ENCODE data around the gene SAMHD1.

DNA sequence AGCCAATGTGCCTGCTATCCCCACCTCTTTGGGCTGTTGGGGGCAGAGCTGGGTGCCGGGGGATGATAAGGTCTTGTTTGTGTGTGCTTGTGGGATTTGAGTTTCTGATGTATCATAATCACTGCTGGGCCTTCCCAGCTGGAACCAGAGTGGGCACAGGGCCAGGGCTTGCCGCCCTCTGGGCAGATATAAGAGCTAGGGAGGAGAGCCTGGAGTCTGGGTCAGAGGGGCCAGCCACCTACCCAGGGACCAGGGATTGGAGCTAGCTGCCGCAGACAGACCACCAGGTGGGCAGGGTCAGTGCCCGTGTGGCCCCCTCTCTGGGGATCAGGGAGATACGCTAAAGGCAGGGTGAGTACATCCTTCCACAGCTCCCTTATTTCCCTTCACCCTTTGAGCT is 78.7 kb downstream of the SAMHD1 start:
- TF ChIP-seq, protein P1, sequence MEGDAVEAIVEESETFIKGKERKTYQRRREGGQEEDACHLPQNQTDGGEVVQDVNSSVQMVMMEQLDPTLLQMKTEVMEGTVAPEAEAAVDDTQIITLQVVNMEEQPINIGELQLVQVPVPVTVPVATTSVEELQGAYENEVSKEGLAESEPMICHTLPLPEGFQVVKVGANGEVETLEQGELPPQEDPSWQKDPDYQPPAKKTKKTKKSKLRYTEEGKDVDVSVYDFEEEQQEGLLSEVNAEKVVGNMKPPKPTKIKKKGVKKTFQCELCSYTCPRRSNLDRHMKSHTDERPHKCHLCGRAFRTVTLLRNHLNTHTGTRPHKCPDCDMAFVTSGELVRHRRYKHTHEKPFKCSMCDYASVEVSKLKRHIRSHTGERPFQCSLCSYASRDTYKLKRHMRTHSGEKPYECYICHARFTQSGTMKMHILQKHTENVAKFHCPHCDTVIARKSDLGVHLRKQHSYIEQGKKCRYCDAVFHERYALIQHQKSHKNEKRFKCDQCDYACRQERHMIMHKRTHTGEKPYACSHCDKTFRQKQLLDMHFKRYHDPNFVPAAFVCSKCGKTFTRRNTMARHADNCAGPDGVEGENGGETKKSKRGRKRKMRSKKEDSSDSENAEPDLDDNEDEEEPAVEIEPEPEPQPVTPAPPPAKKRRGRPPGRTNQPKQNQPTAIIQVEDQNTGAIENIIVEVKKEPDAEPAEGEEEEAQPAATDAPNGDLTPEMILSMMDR (IDR thresholded peaks at IDR 0.05): no peak
- TF ChIP-seq POLR2A (IDR thresholded peaks at IDR 0.05): no peak
